H1 (cell line): ENCODE data around the gene ATXN2. TPM values are rescaled to one million over a fixed set of nuclear protein-coding genes. Genes with fewer than 3 reads are reported as not detected.

Source experiments
- CTCF ChIA-PET: fragments of 300-600 bp; sonication (Branson Sonifier 250); formaldehyde crosslinking; loops from one replicate; lab custom pipeline; 2021; ENCODE audit not compliant: partially characterized antibody; lab: Charles Lee
- POLR2A ChIA-PET: fragments of 300-600 bp; sonication (Branson Sonifier 250); formaldehyde crosslinking; loops from one replicate; lab custom pipeline; 2021; ENCODE audit warnings: inconsistent platforms; ENCODE audit not compliant: partially characterized antibody; lab: Charles Lee
- DNase-seq, 2 experiments: peaks; one replicate each; pipeline versions ENCODE4 v3.0.0 to v3.0.0-alpha.2; 2010 to 2022; ENCODE audit warnings: low spot score in 2 of 2, low read depth in 1 of 2, mixed read lengths in 1 of 2
- FAIRE-seq: peaks from 2 replicates; lab custom pipeline; 2011; peaks lifted over from hg19 to GRCh38; lab: Jason Lieb, UNC
- H2AFZ ChIP-seq: 2 replicates; pipeline ENCODE4 v1.8.1; 2012; ENCODE audit warnings: low read length, inconsistent platforms
- H2AK5ac ChIP-seq: 2 replicates; pipeline ENCODE4 v1.6.1; 2013; ENCODE audit warnings: low read depth, low read length
- H2BK120ac ChIP-seq: replicated peaks from 2 replicates; pipeline ENCODE3; 2013; ENCODE audit warnings: low read depth, low read length, inconsistent platforms
- H2BK12ac ChIP-seq: 2 replicates; pipeline ENCODE4 v1.6.1; 2013; ENCODE audit warnings: low read depth, low read length
- H2BK15ac ChIP-seq: 2 replicates; pipeline ENCODE4 v1.6.1; 2013; ENCODE audit warnings: low read length
- H2BK20ac ChIP-seq: 2 replicates; pipeline ENCODE4 v1.6.1; 2013; ENCODE audit warnings: low read length
- H2BK5ac ChIP-seq: 2 replicates; pipeline ENCODE4 v1.6.1; 2013; ENCODE audit warnings: low read depth, low read length
- H3K14ac ChIP-seq: 2 replicates; pipeline ENCODE4 v1.6.1; 2013; ENCODE audit warnings: inconsistent platforms; ENCODE audit not compliant: insufficient read length
- H3K18ac ChIP-seq: 2 replicates; pipeline ENCODE4 v1.6.1; 2013; ENCODE audit warnings: low read length; ENCODE audit errors: extremely low read depth
- H3K23ac ChIP-seq: 2 replicates; pipeline ENCODE4 v1.6.1; 2013; ENCODE audit warnings: inconsistent platforms; ENCODE audit not compliant: insufficient read length
- H3K23me2 ChIP-seq: 2 replicates; pipeline ENCODE4 v1.6.1; 2013; ENCODE audit warnings: low read depth, low read length
- H3K27ac ChIP-seq: 2 replicates; pipeline ENCODE4 v1.6.1; 2011; ENCODE audit warnings: low read depth, low read length, inconsistent platforms
- H3K27me3 ChIP-seq, 4 experiments: replicated peaks in 1 of 4; 1 replicate in 1 of 4; 2 replicates in 3 of 4; pipeline versions ENCODE4 v1.6.1 to v1.8.1; 2011 to 2013; ENCODE audit warnings: low read length in 3 of 4, mild to moderate bottlenecking in 3 of 4, inconsistent platforms in 2 of 4, mixed read lengths in 2 of 4, moderate library complexity in 1 of 4; ENCODE audit not compliant: control insufficient read depth in 3 of 4, insufficient read depth in 3 of 4; ENCODE audit errors: extremely low read depth in 1 of 4
- H3K36me3 ChIP-seq, 4 experiments: 2 replicates each; pipeline versions ENCODE4 v1.6.1 to v1.8.1; 2011 to 2013; ENCODE audit warnings: mild to moderate bottlenecking in 4 of 4, low read length in 3 of 4, moderate library complexity in 2 of 4, control low read depth in 1 of 4, inconsistent platforms in 1 of 4; ENCODE audit not compliant: insufficient read depth in 4 of 4, control insufficient read depth in 2 of 4
- H3K4ac ChIP-seq: replicated peaks from 2 replicates; pipeline ENCODE3; 2013; ENCODE audit warnings: low read length, low read depth, mixed read lengths, inconsistent platforms; ENCODE audit not compliant: insufficient read length
- H3K4me1 ChIP-seq, 4 experiments: replicated peaks in 1 of 4; 1 replicate in 1 of 4; 2 replicates in 3 of 4; pipeline versions ENCODE4 v1.6.1 to v1.8.1; 2011 to 2013; ENCODE audit warnings: low read length in 3 of 4, inconsistent platforms in 2 of 4, mixed read lengths in 1 of 4; ENCODE audit not compliant: insufficient read depth in 4 of 4, control insufficient read depth in 3 of 4
- H3K4me2 ChIP-seq, 2 experiments: 2 replicates each; pipeline versions ENCODE4 v1.6.1 to v1.8.1; 2011 to 2013; ENCODE audit warnings: low read depth in 2 of 2, low read length in 2 of 2, control low read depth in 1 of 2, inconsistent platforms in 1 of 2, mild to moderate bottlenecking in 1 of 2; ENCODE audit not compliant: insufficient read depth in 1 of 2
- H3K4me3 ChIP-seq, 4 experiments: fragments of 200-600, 300-600 bp in 1 of 4; sonication (generic), shearing (Covaris generic), sonication (Bioruptor Twin) in 1 of 4; 2 replicates each; pipeline versions ENCODE4 v1.5.1 to v1.8.1; 2011 to 2016; ENCODE audit warnings: low read length in 4 of 4, low read depth in 3 of 4, control low read depth in 2 of 4, inconsistent platforms in 2 of 4, mild to moderate bottlenecking in 2 of 4, mixed read lengths in 1 of 4, moderate library complexity in 1 of 4; ENCODE audit not compliant: insufficient read depth in 2 of 4; ENCODE audit errors: extremely low read depth in 1 of 4
- H3K56ac ChIP-seq: replicated peaks from 2 replicates; pipeline ENCODE3; 2013; ENCODE audit warnings: low read depth, mild to moderate bottlenecking, mixed read lengths, low read length, inconsistent platforms; ENCODE audit not compliant: insufficient read length
- H3K79me1 ChIP-seq: 2 replicates; pipeline ENCODE4 v1.6.1; 2013; ENCODE audit warnings: low read depth, low read length, control low read depth
- H3K79me2 ChIP-seq, 2 experiments: 2 replicates each; pipeline versions ENCODE4 v1.6.1 to v1.8.1; 2012 to 2013; ENCODE audit warnings: low read length in 2 of 2, mild to moderate bottlenecking in 2 of 2, inconsistent platforms in 1 of 2; ENCODE audit not compliant: insufficient read depth in 2 of 2, control insufficient read depth in 1 of 2
- H3K9ac ChIP-seq, 4 experiments: replicated peaks in 1 of 4; 1 replicate in 1 of 4; 2 replicates in 3 of 4; pipeline versions ENCODE4 v1.6.1 to v1.8.1; 2011 to 2013; ENCODE audit warnings: low read depth in 3 of 4, low read length in 3 of 4, control low read depth in 2 of 4, mild to moderate bottlenecking in 2 of 4, moderate library complexity in 2 of 4, inconsistent platforms in 1 of 4; ENCODE audit errors: extremely low read depth in 1 of 4
- H3K9me3 ChIP-seq, 2 experiments: 2 replicates each; pipeline versions ENCODE4 v1.6.1 to v1.8.1; 2012 to 2013; ENCODE audit warnings: mild to moderate bottlenecking in 2 of 2, moderate library complexity in 2 of 2, control low read depth in 1 of 2, inconsistent platforms in 1 of 2, low read depth in 1 of 2, low read length in 1 of 2, mixed read lengths in 1 of 2; ENCODE audit not compliant: insufficient read depth in 2 of 2
- H4K20me1 ChIP-seq, 2 experiments: replicated peaks in 1 of 2; 2 replicates each; pipeline versions ENCODE3 to v1.8.1; 2011 to 2013; ENCODE audit warnings: inconsistent platforms in 2 of 2, low read length in 2 of 2, mild to moderate bottlenecking in 1 of 2; ENCODE audit not compliant: insufficient read depth in 2 of 2, control insufficient read depth in 1 of 2
- H4K5ac ChIP-seq: 2 replicates; pipeline ENCODE4 v1.6.1; 2013; ENCODE audit warnings: low read length, low read depth, mixed read lengths, inconsistent platforms; ENCODE audit not compliant: insufficient read length
- H4K8ac ChIP-seq: 2 replicates; pipeline ENCODE4 v1.8.0; 2013; ENCODE audit warnings: mild to moderate bottlenecking, moderate library complexity, low read length, inconsistent platforms; ENCODE audit not compliant: insufficient read depth; ENCODE audit errors: extremely low read depth
- H4K91ac ChIP-seq: replicated peaks from 2 replicates; pipeline ENCODE3; 2013; ENCODE audit warnings: low read length, mixed read lengths, inconsistent platforms; ENCODE audit not compliant: insufficient read length
- ASH2L ChIP-seq: fragments of 200-600, 300-600 bp; sonication (generic); IDR thresholded peaks from one replicate; pipeline ENCODE4 v1.7.1; 2017; ENCODE audit warnings: low read length
- CBX5 ChIP-seq: fragments of 300-800, 300-1000 bp; sonication (generic); IDR thresholded peaks from 2 replicates; pipeline ENCODE4 v1.7.1; 2016; ENCODE audit warnings: antibody characterized with exemption, low read length, low read depth
- CBX8 ChIP-seq: fragments of 300-800, 300-1000 bp; sonication (generic); IDR thresholded peaks from 2 replicates; pipeline ENCODE4 v1.7.1; 2016; ENCODE audit warnings: low read depth, low read length, borderline replicate concordance
- CHD2 ChIP-seq: IDR thresholded peaks from 2 replicates; pipeline ENCODE4 v1.6.1; 2012; ENCODE audit warnings: low read length, improper control_type of control experiment
- CREB1 ChIP-seq: IDR thresholded peaks from 2 replicates; pipeline ENCODE4 v1.6.1; 2012; ENCODE audit warnings: inconsistent platforms
- GABPA ChIP-seq: IDR thresholded peaks from 2 replicates; pipeline ENCODE4 v1.6.1; 2011; ENCODE audit warnings: mild to moderate bottlenecking, low read length, moderate library complexity, borderline replicate concordance; ENCODE audit not compliant: insufficient read depth
- GTF2F1 ChIP-seq: IDR thresholded peaks from 2 replicates; pipeline ENCODE4 v1.6.1; 2012; ENCODE audit warnings: low read depth, low read length, improper control_type of control experiment, borderline replicate concordance
- RBBP5 ChIP-seq: IDR thresholded peaks from 2 replicates; pipeline ENCODE4 v1.7.1; 2012; ENCODE audit warnings: low read depth, mild to moderate bottlenecking, inconsistent platforms, low read length, moderate library complexity, borderline replicate concordance
- RFX5 ChIP-seq: IDR thresholded peaks from 2 replicates; pipeline ENCODE4 v1.6.1; 2011; ENCODE audit warnings: low read depth, low read length, improper control_type of control experiment, borderline replicate concordance
- SAP30 ChIP-seq: fragments of 300-600 bp; sonication (generic); IDR thresholded peaks from 2 replicates; pipeline ENCODE4 v1.7.1; 2012; ENCODE audit warnings: low read length, moderate library complexity, mild to moderate bottlenecking, inconsistent platforms; ENCODE audit not compliant: insufficient read depth, insufficient replicate concordance
- SP1 ChIP-seq: IDR thresholded peaks from 2 replicates; pipeline ENCODE4 v1.6.1; 2011; ENCODE audit warnings: low read depth, low read length
- SUZ12 ChIP-seq: fragments of 200-600 bp; sonication (generic); IDR thresholded peaks from 2 replicates; pipeline ENCODE4 v1.6.1; 2012; ENCODE audit warnings: mild to moderate bottlenecking, inconsistent platforms, low read length, moderate library complexity, mixed read lengths
- TAF7 ChIP-seq: optimal IDR thresholded peaks from 2 replicates; pipeline ENCODE3; 2011; ENCODE audit warnings: low read depth, mild to moderate bottlenecking, inconsistent platforms, low read length, moderate library complexity, borderline replicate concordance
- TBP ChIP-seq: IDR thresholded peaks from 2 replicates; pipeline ENCODE4 v1.6.1; 2011; ENCODE audit warnings: low read depth, low read length, improper control_type of control experiment
- TCF12 ChIP-seq: IDR thresholded peaks from 2 replicates; pipeline ENCODE4 v1.6.1; 2011; ENCODE audit warnings: low read depth, mild to moderate bottlenecking, low read length
- YY1 ChIP-seq: IDR thresholded peaks from 2 replicates; pipeline ENCODE4 v1.6.1; 2011; ENCODE audit warnings: low read depth, mild to moderate bottlenecking, low read length
- WGBS, 2 experiments: shearing (Covaris generic) in 1 of 2; methylation state at CpG; one replicate each; pipeline versions ENCODE4 v1.1.6 to v1.1.7; 2013 to 2015; ENCODE audit warnings: low lambda C conversion rate in 2 of 2, mixed read lengths in 2 of 2, inconsistent platforms in 1 of 2, low coverage in 1 of 2, missing lambda C conversion rate in 1 of 2; ENCODE audit not compliant: insufficient replicate concordance in 2 of 2, insufficient coverage in 1 of 2, insufficient read length in 1 of 2; ENCODE audit errors: extremely low coverage in 1 of 2, missing lambda C conversion rate in 1 of 2; 5-methylcytosine and 5-hydroxymethylcytosine counted together
- polyA plus RNA-seq, 7 experiments: library from polyadenylated mRNA; depleted of rRNA in 3 of 7; stranded (reverse) in 5 of 7; unstranded in 2 of 7; fragments of >200 nt in 5 of 7; fragments of 200-250 nt in 2 of 7; gene quantifications; 1 replicate in 5 of 7; 2 replicates in 1 of 7; 4 replicates in 1 of 7; pipeline versions ENCODE4 v1.2.1 to v1.2.3, GENCODE V29; 2011 to 2013; ENCODE audit warnings: missing spikeins in 2 of 7, mixed read lengths in 2 of 7
- total RNA-seq: library from RNA; stranded (reverse); fragmentation: NEBNext Ultra II Directional; extraction: Animal tissue kit (Norgen Biotek cat#: 25700); gene quantifications from 2 replicates; pipeline ENCODE4 v1.2.1, GENCODE V29; 2021

ATXN2 gene
- total and polyA plus RNA-seq, 2 of the 8 experiments (the other 6 are each of a cell fraction or from before 2014, with no cell fraction given) = 46.6 to 80.7 TPM

DNA sequence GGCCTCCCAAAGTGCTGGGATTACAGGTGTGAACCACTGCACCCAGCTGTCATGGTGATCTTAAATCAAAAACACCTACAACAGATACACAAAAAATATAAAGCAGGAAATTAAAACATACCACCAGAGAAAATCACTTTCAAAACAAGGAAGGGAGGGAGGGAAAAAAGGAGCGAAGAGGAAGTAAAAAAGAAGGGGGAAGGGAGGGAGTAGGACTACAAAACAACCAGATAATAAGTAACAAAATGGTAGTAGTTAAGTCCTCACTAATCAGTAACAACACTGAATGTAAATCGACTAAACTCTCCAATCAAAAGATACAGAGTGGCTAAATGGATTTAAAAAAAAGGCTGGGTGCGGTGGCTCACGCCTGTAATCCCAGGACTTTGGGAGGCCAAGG is 104.4 kb downstream of the ATXN2 start:
- DNase-seq (no peak), FAIRE-seq (no peak)
- POLR2A ChIA-PET = no interaction called here
- Histone ChIP-seq H3K79me1 (0 out of 2 replicates have a peak, but pooled peaks cover 2% of the 10 kb centered on the region), H3K27me3 (no peaks in the 10 kb centered on the region), H3K4me1 (no peaks in the 10 kb centered on the region), H2BK15ac (no peak overlapping the region), H3K9ac (no peak overlapping the region), H3K14ac (no peak overlapping the region), H3K23me2 (no peaks in the 10 kb centered on the region), H2BK5ac (no peak overlapping the region), H3K56ac (no peak overlapping the region), H4K5ac (no peak overlapping the region), H4K91ac (no peak overlapping the region), H3K4me3 (no peak overlapping the region), H2BK120ac (no peak overlapping the region), H4K20me1 (no peaks in the 10 kb centered on the region), H3K27ac (no peak overlapping the region), H3K9me3 (no peaks in the 10 kb centered on the region), H3K23ac (no peak overlapping the region)
- WGBS, 2 experiments = 96% methylated on average over 4 of the region's 4 CpGs; no CpG with 5 or more reads in 1 of the 2 experiments
- no peak for TF ChIP-seq CBX5
- no peak for TF ChIP-seq ASH2L
- TF ChIP-seq SP1 = no peak
- no peak for TF ChIP-seq TAF7
- TF ChIP-seq CREB1 = no peak
- TF ChIP-seq TCF12 = no peak
- no peak for TF ChIP-seq SAP30
- no peak for TF ChIP-seq RBBP5
- TF ChIP-seq YY1 = no peak
- TF ChIP-seq CBX8 = no peak
- no peak for TF ChIP-seq SUZ12
- TF ChIP-seq GTF2F1 = no peak
- TF ChIP-seq CHD2 = no peak
- no peak for TF ChIP-seq RFX5
- TF ChIP-seq GABPA = no peak
- no peak for TF ChIP-seq TBP
- TF ChIP-seq, all 59 proteins: peak for 0
- CTCF ChIA-PET = interaction anchor here (1.0 to 1.5 kb wide), 2 partner anchors 12 to 25 kb away, joined by 3 read pairs; no protein-coding TSS in a partner anchor
- no peaks in the 10 kb centered on the region for H3K79me2 ChIP-seq
- no peak overlapping the region for H3K18ac ChIP-seq
- no peak overlapping the region for H3K4me2 ChIP-seq
- H2AK5ac ChIP-seq = no peak overlapping the region
- H2AFZ ChIP-seq = no peak overlapping the region
- H3K4ac ChIP-seq = no peak overlapping the region
- H2BK12ac ChIP-seq = no peak overlapping the region
- H3K36me3 ChIP-seq = peaks cover 4 to 13% (median 9%) of the 10 kb centered on the region in 4 experiments; a peak in 6 of 8 replicates
- no peak overlapping the region for H4K8ac ChIP-seq
- H2BK20ac ChIP-seq = no peak overlapping the region
